ENCODE measurements around the gene FGD3.

- no peak for TF ChIP-seq CTCF (IDR thresholded peaks at IDR 0.05; ENCODE audit: low read length)
- TF ChIP-seq EZH2 (optimal IDR thresholded peaks at IDR 0.05; ENCODE audit: low read depth, low read length), result no peak
- TF ChIP-seq EZH2phosphoT487 (IDR thresholded peaks at IDR 0.05; ENCODE audit: low read length), result no peak
Measured at GRCh38 chr9:93077367-93077766, 130.0 kb downstream of the FGD3 start.
